HG03135 (cell line): Measurements from ENCODE around the gene F3.

Source experiments
- ATAC-seq: cut with Tn5 transposase; IDR thresholded peaks from one replicate; pipeline ENCODE4 v1.9.1; 2021; ENCODE audit warnings: mild to moderate bottlenecking, moderate library complexity; ENCODE audit not compliant: unreplicated experiment

Gene F3

DNA sequence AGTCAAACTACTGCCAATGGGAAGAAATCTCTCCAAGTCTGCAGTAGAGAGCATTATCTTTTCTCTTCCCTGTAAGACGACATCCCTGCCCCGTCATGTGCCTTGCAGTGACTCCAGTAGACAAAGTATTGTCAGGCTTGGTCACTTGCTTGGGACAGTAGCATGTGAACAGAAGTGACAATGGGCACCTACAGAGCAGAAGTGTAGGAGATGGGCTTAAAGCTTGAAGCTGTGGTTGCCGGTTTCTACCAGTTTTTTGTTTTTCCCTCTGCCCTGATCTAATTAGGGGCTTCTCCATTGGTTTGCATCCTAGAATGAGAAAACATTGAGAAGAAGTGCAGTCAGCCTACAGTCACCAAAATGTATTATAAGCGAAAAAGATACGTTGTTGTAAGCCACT, 12.7 kb downstream of the F3 start:
- ATAC-seq = no peak

- no peak for ATAC-seq
Observed at GRCh38 chr1:94528299-94528698, 13.3 kb downstream of the F3 start.

DNA sequence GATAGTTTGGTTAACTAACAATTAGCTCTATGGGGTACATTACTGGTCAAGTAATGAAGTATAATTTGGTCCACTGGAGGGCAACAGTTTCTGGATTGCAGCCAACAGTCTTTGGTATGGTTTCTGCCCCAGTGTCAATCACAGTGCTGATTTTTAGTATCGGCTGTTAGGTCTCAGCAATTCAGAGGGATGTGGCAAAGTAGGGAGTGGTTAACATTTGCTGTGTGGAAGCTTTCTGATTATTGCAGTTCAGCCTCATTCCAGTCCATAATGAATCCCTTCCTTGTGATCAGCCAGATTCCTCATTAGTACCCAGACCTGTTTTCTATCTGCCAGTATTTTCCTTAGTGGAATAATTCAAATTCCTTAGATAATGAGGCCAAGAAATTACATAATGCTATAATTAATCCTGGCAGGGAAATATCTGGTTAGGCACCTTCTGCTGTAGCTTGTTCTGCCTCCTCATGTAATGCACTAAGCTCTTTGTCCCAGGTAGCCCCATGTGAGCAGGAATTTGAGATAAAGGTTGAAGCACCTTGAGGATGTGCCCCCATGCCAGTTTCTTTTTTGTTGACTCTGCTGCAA, 14.0 kb downstream of the F3 start:
- ATAC-seq = no peak

DNA sequence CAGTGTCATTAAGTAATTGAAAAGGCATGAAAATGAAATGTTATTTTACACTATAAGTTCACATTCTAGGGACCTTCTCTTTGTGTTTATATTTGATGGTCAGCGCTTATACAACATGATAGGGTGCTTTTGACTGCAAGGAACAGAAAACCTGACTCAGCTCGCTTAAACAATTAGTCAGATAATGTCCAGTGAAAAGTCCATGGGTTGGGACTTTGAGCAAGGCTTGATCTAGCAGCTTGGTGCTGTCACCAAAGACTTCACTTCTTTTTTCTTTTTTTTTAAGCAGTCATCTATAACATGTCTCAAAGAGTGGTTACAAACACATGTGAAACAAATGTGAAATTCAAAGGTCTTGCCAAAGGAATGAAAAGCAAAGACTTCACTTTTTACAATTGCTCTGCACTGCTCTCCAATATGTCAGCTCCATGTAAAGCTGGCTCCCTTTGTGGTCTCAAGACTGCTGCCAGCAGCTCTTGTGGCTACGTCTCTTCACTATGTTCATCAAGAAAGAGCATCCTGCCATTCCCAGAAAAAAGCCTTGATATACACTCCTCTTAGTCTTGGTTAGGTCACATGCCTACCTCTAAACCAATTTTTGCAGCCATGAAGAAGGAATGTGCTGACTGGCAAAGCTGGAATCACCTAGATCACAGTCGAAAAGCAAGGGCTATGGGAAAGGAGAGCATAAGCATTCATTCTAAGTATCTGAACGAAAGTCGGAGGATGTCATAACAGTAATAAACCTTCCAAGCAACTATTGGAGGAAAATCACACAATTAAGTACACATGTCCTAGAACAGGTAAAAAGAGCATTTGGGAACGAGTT, 15.2 kb downstream of the F3 start:
- no peak for ATAC-seq

GRCh38 chr1:94524531-94524930, 17.0 kb downstream of the F3 start:
- ATAC-seq = no peak

DNA sequence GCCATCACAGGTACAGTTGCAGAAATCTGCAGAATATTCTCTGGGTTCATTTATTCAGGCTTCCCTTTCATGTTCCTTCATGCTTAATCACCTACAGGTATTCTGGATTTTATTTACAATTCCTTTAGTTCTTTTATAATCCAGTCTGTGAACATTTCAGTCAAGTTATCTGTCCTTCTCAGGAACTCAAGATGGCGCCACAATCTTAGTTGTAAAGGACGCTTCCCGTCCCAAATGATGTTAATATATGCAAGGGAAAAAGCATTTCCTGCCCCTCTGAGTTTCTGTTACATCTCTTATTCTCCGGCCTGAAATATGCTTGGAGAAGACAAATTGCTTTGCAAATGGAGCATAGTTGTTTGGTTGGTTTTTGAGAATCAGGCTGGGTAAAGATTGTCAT, 19.3 kb downstream of the F3 start:
- no peak for ATAC-seq

DNA sequence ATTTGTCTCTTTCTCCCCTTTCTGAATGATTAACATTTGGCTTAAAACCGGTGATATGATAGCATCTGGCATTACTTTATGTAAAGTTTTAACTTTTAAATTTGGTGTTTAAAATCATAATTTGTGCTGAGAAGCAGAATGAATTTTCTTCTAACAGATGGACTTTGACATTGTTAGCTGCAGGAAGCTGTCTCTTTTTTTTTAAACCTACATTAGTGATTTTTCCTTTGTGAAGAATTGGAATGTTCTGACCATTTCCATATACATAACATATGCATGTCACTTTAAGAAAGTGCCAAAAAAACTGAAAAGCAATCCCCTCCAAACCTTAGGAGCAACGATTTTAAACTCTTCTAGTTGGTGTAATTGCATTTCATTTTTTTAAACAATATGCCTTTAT, 22.2 kb downstream of the F3 start:
- no peak for ATAC-seq

- ATAC-seq = no peak
Observed at GRCh38 chr1:94515296-94515947, 26.1 kb downstream of the F3 start.

DNA sequence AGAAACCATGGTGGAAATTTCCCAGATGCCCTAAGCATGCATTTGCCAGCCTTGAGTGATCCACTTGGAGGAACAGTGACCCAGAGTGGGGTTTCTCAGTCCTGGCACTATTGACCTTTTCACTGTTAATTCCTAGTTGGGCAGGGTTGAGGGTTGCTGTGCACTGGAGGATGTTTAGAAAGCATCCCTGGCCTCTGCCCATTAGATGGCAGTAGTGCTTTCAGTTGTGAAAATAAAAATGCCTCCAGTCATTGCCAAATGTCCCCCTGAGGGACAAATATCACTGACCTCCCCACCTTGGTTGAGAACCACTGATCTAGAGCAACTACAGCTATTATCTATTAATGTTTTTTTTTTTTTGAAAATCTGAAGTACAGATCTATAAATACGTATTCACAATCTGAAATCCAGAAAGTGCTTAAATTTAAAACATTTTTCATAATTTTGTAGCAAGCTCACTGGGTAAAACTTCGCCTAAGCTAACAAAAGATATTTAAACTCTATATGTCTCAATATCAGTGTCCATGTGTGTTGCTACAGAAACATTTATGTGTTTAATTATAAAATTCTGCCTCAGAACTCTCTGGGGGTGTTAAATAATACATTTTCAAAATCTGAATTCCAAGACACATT, 27.3 kb downstream of the F3 start:
- ATAC-seq = no peak

DNA sequence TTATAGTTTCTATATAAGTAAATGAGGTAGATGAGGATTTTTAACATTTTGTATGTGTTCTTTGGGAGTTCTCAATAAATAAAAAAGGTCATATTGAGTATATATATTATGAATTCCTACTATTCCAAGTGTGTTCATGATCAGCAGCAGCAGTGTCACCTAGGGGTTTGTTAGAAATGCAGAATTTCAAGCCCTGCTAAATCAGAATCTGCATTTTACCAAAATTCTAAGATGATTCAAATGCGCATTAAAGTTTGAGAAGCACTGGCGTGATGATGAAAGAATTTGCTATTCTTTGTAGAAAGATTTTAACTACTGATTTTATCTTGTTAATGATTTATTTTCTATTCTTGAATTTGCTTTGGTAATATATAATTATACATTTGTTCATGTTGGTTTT, 28.7 kb downstream of the F3 start:
- ATAC-seq = no peak

DNA sequence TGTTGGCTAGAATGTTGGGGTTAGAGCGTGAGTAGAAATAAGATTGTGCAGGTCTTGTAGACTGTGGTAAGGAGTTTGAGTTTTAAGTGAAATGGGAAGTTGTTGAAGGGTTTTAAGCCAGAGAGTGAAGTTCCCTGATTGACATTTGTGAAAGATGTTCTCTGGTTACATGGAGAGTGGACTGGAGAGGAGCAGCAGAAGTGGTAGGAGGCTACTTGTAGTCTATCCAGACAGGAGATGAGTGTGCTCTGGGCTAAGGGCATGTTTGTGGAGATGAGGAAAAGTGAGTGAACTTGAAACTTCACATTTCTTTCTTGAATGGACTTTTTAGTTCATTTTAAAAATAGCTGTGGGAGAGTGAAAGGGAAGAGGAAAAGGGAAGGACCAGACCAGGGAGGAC, 37.0 kb downstream of the F3 start:
- no peak for ATAC-seq

DNA sequence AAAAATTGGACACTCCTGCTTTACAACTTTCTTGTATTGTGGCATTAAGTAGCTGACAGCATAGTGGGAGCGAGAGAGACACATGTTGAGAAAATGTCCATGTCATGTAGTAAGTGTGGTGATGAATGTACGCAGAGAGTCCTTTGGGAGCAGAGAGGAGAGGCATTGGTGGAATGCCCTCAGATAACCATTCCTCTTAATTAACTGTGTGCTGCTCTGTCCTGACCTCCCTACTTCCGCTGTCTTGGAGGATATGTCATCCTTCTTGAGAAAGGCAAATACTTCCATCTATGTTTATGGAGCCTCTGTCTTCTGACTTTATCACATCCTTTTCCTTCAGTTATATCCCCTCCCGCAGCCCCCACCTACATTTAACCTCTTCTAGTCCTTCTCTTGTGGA, 38.4 kb downstream of the F3 start:
- ATAC-seq = no peak

GRCh38 chr1:94501935-94502334, 39.6 kb downstream of the F3 start:
- ATAC-seq = no peak

DNA sequence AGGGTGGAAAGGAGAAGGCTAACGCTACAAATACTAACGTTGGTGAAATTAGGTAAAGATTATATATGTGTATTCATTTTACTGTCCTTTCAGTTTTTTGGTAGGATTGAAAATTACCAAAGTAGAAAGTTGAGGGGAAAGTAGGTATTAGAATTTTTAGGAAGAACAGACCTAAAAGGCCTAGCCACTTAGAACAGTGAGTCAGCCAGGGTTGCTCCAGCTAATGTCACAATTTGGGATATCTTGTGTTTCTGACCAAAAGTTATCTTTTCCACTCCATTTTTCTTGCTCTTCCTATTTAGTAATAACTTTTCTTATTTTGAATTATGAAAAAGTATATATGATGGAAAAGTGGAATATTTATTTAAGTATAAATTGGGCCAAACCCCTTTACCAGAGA, 40.1 kb downstream of the F3 start:
- no peak for ATAC-seq

DNA sequence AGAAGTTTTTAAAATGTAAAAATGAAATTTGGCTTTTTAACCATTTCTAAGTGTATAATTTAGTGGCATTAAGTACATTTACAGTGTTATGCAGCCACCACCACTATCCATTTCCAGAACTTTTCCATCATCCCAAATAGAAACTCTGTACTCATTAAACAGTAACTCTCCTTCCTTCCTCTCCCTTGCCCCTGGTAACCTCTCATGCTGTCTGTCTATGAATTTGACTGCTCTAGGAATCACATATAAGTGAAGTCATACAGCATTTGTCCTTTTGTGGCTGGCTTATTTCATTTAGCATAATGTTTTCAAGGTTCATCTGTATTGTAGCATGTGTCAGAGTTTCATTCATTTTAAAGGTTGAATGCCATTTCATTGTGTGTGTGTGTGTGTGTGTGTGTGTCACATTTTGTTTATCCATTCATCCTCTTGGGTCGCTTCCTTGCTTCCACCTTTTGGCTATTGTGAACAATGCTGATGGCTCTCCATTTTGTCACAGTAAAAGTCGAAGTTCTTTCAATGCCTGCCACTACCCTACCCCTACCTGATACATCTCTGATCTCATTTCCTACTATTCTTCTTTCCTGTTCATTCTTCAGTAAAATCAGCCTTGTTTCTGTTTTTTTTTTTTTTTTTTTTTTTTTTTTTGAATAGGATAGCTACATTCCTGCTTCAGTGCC, 45.3 kb downstream of the F3 start:
- ATAC-seq = no peak

GRCh38 chr1:94490556-94490955, 51.0 kb downstream of the F3 start:
- no peak for ATAC-seq

DNA sequence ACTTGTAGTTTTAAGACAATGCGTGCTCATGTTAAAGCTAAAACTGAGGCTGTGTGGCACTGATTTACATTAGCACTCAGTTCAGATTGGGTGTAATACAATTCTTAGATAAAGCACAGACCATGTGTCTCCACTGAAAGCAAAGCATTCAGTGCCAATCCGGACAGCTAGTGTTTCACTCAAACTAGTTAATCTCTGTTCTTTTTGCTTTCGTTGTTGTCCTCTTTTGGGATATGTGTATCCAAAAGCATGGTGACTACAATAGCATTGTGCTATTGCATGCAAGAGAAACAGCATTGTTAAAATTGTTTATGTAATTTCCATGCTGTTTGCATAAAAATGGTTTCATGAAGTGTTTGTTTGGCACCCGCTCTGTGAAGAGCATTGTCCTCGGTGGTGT, 54.6 kb downstream of the F3 start:
- no peak for ATAC-seq

DNA sequence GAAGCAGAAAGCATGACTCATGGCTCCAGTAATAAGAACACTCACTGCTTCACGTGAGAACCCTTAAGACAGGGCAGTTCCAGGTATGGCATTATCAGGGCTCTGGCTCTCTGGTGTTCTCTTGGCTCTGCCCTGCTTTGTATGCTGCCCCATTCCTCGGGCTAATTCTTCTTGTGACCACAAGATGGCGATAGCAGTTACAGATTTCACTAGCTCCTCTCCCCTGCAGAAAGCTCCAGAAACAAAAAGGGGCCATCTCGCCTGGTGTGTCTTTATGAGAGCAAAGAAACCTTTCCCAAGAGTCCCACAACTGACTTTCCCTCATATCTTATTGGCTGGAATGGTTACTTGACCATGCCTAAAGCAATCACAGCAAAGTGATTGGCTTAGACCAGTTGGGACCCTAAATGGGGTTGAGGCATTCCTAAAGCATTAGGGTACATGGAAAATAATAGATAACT, 60.1 kb downstream of the F3 start:
- ATAC-seq = peak; percentile 95

GRCh38 chr1:94479682-94480081, 61.9 kb downstream of the F3 start:
- ATAC-seq = no peak
